H9 (cell line): Measurements from ENCODE around the gene AGL. TPM values are rescaled to one million over a fixed set of nuclear protein-coding genes. Genes with fewer than 3 reads are reported as not detected.

ENCODE experiments used
- total RNA-seq: library from RNA; stranded (reverse); gene quantifications from 2 replicates; pipeline ENCODE4 v1.2.1, GENCODE V29; 2021

AGL gene
- total RNA-seq, 1 experiment from 2014 or later: 24.0 TPM

Other genes with a start within 250 kb of the AGL start
- gene PALMD, start 204.2 kb upstream of the AGL start, total RNA-seq: not detected in 2 replicates
- 4.6 and 5.6 TPM in 2 replicates for gene FRRS1, start 83.7 kb upstream of the AGL start, total RNA-seq
- gene SLC35A3, start 119.6 kb downstream of the AGL start, total RNA-seq: 15.0 and 15.1 TPM in 2 replicates